Measurements from ENCODE around the gene TMEM130. TPM values are rescaled to one million over a fixed set of nuclear protein-coding genes. Genes with fewer than 3 reads are reported as not detected.

TMEM130 gene
- total RNA-seq, 1 donor from 2014 or later = not detected

DNA sequence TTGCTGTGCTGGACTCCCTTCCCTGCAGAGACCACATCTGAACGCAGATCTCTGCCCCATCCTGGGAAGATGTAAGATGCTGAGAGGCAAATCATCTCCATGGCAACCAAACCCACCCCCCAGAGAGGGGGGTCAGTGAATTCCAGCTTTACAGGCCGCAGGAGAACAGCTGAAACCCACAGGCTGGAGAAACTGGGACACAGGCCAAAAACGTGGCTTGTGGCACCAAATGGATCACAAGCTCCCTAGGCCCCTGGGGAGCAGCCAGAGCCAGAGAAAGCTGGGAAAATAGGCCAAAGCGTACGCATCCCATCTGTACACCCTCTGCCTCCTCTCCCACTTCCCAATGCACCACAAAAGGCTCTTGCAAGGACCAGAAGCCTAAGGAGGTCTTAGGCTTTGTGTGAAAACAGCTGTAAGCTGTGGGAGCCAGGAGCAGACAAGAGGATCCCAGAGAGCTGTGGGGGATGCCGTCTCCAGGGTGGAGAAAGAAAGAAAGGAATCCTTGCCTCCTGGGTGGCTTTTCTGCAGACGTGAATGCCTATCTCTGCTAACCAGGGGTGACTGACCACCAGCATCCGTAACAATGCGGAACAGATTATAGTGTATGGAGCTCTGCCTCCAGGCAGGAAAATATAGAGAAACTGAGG is 59.5 kb downstream of the TMEM130 start:
- intact Hi-C loops (cut with micrococcal nuclease) = no loop called here

- intact Hi-C loops (cut with micrococcal nuclease) = no loop called here
These were observed 60.9 kb downstream of the TMEM130 start for GRCh38 chr7:98808751-98809460.

GRCh38 chr7:98807068-98808048 is 62.5 kb downstream of the TMEM130 start:
- intact Hi-C loops (cut with micrococcal nuclease) = no loop called here

DNA sequence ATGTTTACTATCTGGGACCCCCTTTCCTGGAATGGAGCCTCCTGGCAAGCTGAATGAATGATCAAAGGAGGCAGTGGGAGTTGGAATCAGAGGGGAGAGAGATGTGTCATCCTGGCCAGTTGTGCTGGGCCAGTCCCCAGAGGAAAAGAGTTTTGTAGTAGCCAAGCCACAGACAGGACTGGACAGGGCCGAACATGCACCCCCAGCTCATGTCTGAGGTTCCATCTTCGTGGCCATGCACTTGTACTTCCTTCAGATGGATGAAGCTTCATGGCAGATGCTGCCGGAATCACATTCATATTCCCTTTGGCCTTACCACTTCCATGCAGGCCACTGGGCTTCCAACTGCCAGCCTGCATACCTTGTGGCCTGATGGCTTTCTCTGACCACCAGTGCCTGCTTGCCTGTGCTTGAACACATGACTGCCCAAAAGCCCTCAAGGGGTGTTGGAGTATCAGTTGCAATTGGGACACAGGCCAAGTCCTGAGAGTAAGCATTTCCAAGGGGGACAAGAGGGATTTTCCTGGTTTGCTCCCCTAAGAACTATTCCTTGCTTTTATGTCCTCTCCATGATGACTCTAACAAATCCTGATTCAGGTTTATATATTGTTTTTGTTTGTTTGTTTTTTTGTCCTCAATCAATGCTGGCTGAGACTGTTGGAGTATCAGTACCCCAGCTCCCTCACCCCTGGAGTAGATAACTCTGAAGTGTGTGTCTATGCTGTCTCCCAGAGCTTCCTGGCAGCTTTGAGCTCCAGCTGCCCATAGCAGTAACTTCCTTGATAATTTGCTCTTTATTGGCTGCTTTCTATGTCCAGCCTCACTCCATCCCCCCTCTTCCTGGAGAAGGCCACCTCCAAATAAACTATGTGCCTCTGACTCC is 63.6 kb downstream of the TMEM130 start:
- intact Hi-C loops (cut with micrococcal nuclease) = no loop called here

- intact Hi-C loops (cut with micrococcal nuclease) = no loop called here
These were observed 67.1 kb downstream of the TMEM130 start for GRCh38 chr7:98802781-98803110.

DNA sequence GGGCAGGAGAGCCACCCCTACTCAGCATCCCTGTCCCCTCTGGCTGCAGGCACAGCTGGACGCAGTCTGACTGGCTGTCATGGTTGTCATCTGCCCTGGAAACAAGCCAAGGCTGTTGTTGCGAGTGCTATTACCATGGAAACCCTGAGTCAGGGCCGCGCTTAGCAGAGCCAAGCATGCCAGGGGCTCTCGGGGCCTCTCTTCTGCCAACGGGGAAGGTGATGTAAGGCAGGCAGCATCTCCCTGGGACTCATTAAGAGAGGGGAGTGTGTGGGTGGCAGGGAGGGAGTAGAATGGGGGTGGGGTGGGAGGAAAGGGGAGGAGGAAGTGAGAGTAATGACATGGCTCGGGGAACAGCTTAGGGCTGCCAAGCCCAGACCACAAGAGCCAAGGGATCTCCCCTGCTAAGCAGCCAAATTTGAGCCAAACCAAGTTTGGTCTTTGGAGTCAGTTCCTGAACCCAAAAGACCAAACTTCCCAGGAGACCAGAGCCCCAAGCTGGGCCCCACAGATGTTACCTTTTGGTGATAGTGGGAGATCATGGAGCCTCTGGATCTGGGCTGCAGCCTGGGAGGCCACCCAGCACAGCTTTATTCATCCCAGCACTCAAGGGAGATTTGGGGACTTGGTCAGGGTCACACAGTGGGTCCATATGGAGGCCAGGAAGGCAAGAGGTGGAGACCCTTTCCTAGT is 67.6 kb downstream of the TMEM130 start:
- intact Hi-C loops (cut with micrococcal nuclease) = no loop called here

- intact Hi-C loops (cut with micrococcal nuclease) = no loop called here
These were observed 68.8 kb downstream of the TMEM130 start for GRCh38 chr7:98800996-98801395.

DNA sequence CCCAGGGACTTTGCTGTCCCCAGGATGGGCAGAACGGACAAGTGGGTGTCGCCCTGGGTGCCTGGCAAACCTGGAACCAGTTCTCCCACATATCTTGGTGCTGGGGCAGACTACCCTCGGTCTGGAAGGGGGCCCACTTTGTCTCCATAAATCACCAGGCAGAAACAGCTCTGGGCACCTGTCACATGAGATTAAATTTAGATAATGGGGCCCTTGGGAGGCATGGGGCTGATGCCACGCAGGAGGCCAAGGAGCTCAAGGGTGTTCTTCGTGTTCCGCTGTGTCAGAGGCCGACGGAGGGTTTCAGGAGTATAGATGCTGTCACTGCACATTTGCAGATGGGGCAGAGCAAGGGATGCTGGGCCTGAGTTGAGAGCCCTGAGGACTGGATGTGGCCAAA is 72.7 kb downstream of the TMEM130 start:
- intact Hi-C loops (cut with micrococcal nuclease) = no loop called here

Other genes with a start within 250 kb of the TMEM130 start
- gene TRRAP, start 8.5 kb upstream of the TMEM130 start, total RNA-seq = 67.1 and 71.2 TPM in 2 replicates